OCI-LY1 (cell line): ENCODE data around the gene SELENOK.

ENCODE experiments used
- EZH2 ChIP-seq: fragments of 200-600 bp; sonication (generic), shearing (Covaris generic); IDR thresholded peaks from 2 replicates; pipeline ENCODE4 v1.8.0; 2017; ENCODE audit warnings: borderline replicate concordance, mixed run types, mild to moderate bottlenecking, antibody characterized with exemption, low read length, moderate library complexity, mixed read lengths
- TF ChIP-seq, protein P1 (sequence below): fragments of 200-600 bp; sonication (generic), shearing (Covaris generic); IDR thresholded peaks from 2 replicates; pipeline ENCODE4 v1.5.1; 2017; ENCODE audit warnings: mild to moderate bottlenecking, antibody characterized with exemption, low read length, moderate library complexity, mixed read lengths

DNA sequence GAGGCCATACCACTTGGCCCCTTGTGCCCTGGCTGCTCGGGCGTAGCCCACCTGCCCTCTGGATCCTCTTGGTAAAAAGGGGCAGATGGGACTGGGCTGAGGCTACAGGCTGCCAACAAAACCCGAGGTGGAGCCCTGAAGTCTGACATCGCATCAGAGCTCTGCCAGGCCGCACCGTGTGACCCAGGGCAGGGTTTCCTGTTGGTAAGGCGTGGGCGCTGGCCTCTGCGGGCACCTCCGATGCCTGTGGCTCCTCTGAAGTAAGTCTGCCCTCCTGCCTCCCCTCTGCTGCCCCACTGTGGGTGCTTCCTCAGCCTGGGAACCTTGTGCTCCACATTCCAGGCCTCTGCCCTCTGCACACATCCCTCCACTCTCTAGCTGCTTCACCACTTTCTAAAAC, 54.3 kb downstream of the SELENOK start:
- TF ChIP-seq, protein P1, sequence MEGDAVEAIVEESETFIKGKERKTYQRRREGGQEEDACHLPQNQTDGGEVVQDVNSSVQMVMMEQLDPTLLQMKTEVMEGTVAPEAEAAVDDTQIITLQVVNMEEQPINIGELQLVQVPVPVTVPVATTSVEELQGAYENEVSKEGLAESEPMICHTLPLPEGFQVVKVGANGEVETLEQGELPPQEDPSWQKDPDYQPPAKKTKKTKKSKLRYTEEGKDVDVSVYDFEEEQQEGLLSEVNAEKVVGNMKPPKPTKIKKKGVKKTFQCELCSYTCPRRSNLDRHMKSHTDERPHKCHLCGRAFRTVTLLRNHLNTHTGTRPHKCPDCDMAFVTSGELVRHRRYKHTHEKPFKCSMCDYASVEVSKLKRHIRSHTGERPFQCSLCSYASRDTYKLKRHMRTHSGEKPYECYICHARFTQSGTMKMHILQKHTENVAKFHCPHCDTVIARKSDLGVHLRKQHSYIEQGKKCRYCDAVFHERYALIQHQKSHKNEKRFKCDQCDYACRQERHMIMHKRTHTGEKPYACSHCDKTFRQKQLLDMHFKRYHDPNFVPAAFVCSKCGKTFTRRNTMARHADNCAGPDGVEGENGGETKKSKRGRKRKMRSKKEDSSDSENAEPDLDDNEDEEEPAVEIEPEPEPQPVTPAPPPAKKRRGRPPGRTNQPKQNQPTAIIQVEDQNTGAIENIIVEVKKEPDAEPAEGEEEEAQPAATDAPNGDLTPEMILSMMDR, result no peak
- no peak for TF ChIP-seq EZH2
